PFSK-1 (cell line): ENCODE results near the gene GALNTL6.

Source experiments
- FOXP2 ChIP-seq: optimal IDR thresholded peaks from 2 replicates; pipeline ENCODE3; 2011; ENCODE audit warnings: borderline replicate concordance, control low read depth, inconsistent platforms; ENCODE audit not compliant: insufficient read depth; ENCODE audit errors: extremely low read length, extremely low read depth
- POLR2AphosphoS5 ChIP-seq: IDR thresholded peaks from 2 replicates; pipeline ENCODE4 v1.6.1; 2012; ENCODE audit warnings: low read depth, mild to moderate bottlenecking, control low read depth, low read length, moderate library complexity
- SIN3A ChIP-seq: IDR thresholded peaks from 2 replicates; pipeline ENCODE4 v1.6.1; 2012; ENCODE audit warnings: mild to moderate bottlenecking, low read length, moderate library complexity, borderline replicate concordance; ENCODE audit not compliant: insufficient read depth
- TAF1 ChIP-seq: IDR thresholded peaks from 2 replicates; pipeline ENCODE4 v1.6.1; 2012; ENCODE audit warnings: low read length, control low read depth, borderline replicate concordance; ENCODE audit not compliant: insufficient read depth

GRCh38 chr4:172651961-172652360 is 838.8 kb downstream of the GALNTL6 start:
- no peak for TF ChIP-seq POLR2AphosphoS5
- TF ChIP-seq SIN3A, result no peak
- no peak for TF ChIP-seq FOXP2
- no peak for TF ChIP-seq TAF1
